SU-DHL-6 (cell line): ENCODE measurements around the gene DIS3L2.

ENCODE experiments used
- CTCF ChIP-seq: fragments of 200-600 bp; sonication (generic); IDR thresholded peaks from one replicate; pipeline ENCODE4 v1.5.1; 2017; ENCODE audit warnings: antibody characterized with exemption, mild to moderate bottlenecking, low read length, moderate library complexity; ENCODE audit not compliant: insufficient read depth, poor library complexity, severe bottlenecking
- EZH2phosphoT487 ChIP-seq: fragments of 200-600 bp; sonication (generic), shearing (Covaris generic); conservative IDR thresholded peaks from 2 replicates; pipeline ENCODE4 v1.6.1; 2018; ENCODE audit warnings: mild to moderate bottlenecking, antibody characterized with exemption, low read length, moderate library complexity, mixed read lengths

GRCh38 chr2:232228332-232228731 lies 266.8 kb downstream of the DIS3L2 start:
- no peak for TF ChIP-seq CTCF
- TF ChIP-seq EZH2phosphoT487 = no peak
